AG08395 (cell line): ENCODE data around the gene TANK.
"Not testable (repeated sequence)": the region's sequence is repeated elsewhere in the genome, so short reads cannot be mapped to it uniquely, and the experiment has no call there.

Source experiments
- DNase-seq: peaks from one replicate; pipeline ENCODE4 v3.0.0; 2012; ENCODE audit warnings: mixed read lengths, low spot score

Gene TANK

GRCh38 chr2:161273038-161273760 is 113.0 kb downstream of the TANK start:
- peak; percentile 38 for DNase-seq

DNA sequence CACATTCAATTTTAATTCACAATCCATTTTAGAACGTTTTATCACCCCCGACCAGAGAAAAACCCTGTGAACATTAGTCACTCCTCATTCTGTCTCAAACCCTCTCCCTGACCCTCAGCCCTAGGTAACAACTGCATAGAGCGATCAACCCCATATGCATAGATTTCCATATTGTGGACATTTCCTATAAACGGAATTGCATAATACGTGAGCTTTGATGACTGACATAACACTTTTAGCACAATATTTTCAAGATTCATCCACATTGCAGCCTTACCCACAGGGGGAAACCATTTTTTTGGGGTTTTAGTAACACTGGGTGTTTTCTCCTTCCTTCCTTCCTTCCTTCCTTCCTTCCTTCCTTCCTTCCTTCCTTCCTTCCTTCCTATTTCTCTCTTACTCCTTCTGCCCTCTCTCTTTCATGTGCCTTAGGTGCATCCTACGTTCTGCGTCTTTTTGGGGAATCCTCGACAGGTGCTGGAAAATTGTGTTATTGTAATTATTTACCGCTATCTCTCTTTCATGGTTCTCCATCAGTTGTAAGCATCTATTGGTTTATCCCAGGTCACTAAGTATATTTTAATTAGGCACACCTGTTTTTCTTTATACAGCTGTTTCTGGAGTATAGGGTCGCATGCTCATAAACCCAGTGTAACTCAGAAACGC is 118.5 kb downstream of the TANK start:
- peak; percentile 38 for DNase-seq

DNA sequence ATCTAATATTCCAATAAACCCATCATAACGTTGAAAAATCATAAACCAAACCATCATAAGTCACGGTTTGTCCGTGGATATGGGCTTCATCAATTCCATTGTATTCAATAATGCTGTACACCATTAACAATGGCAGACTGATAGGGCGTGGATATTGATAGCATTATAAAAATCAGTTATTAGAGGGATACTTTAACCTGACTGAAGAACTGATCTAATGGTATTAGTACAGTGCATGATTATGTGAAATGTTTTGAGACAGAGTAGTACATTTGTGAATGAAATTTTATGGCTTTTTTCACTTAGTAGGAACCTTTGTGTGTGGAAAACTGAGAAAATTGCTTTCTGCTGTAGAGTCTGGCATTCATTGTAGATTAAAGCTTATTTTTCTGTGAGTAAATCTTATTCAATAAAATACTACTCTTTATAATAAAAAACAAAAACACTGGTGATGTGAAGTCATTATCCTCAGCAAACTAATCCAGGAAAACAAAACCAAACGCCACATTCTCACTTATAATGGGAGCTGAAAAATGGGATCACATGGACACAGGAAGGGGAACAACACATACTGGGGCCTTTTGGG is 119.1 kb downstream of the TANK start:
- not testable (repeated sequence) for DNase-seq

DNA sequence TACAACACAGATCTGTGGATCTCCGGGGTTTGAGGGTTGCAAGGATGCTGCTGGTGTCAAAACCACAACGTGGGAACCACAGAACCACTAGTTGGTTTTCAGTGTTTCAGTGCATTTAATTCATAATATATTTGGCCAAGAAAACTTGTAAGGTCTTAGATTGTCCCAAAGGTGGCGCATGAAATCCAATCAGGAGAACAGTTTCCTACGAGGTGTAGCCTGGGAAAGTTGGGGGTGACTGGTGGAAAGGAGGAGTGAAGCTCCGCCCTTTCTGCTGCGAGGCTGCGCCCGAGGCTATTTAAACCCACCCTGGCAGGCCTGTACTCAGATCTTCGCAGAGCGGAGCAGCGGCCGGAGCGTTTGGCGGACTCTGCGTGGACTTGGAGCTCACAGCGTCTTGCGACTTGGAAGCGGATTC is 120.7 kb downstream of the TANK start:
- not testable (repeated sequence) for DNase-seq

GRCh38 chr2:161281615-161282310 is 121.5 kb downstream of the TANK start:
- not testable (repeated sequence) for DNase-seq

DNA sequence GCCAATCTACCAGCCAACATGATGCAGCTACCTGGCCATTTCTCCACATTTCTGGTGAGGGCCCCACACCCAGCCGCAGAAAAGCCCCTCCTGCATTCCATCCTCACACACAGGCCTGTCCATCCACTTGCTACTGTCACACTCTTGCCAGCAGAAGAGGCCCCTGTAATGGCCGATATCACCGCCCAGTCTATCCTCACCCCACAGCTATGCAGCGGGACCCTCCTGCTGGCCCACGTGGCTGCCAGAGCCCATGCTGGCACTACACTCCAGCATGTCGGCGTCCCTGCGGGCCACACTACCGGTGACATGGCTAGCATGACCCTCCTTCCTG is 122.0 kb downstream of the TANK start:
- DNase-seq, result not testable (repeated sequence)

- peak; percentile 5 for DNase-seq
These were observed 123.7 kb downstream of the TANK start for GRCh38 chr2:161283926-161284325.
